SKM-1 (cell line): ENCODE data around the gene TENM4.

Experiments used
- DNase-seq: peaks from one replicate; lab custom pipeline; 2025; ENCODE audit not compliant: unreplicated experiment; lab: John Stamatoyannopoulos, UW

TENM4 gene

GRCh38 chr11:79035881-79036280 is 404.9 kb downstream of the TENM4 start:
- DNase-seq, result no peak

- no peak for DNase-seq
Observed at GRCh38 chr11:79033833-79034232, 407.0 kb downstream of the TENM4 start.

- no peak for DNase-seq
Observed at GRCh38 chr11:79030448-79030847, 410.4 kb downstream of the TENM4 start.

GRCh38 chr11:79028225-79028624 is 412.6 kb downstream of the TENM4 start:
- DNase-seq, result no peak

GRCh38 chr11:79026803-79027445 is 413.9 kb downstream of the TENM4 start:
- DNase-seq, result no peak

GRCh38 chr11:79025622-79026021 is 415.2 kb downstream of the TENM4 start:
- DNase-seq, result no peak

- DNase-seq, result no peak
Observed at GRCh38 chr11:79025097-79025496, 415.7 kb downstream of the TENM4 start.

- DNase-seq, result no peak
Observed at GRCh38 chr11:79022265-79022664, 418.6 kb downstream of the TENM4 start.

GRCh38 chr11:79021601-79022000 is 419.2 kb downstream of the TENM4 start:
- no peak for DNase-seq

- no peak for DNase-seq
Observed at GRCh38 chr11:79019975-79020374, 420.9 kb downstream of the TENM4 start.

GRCh38 chr11:79019277-79019676 is 421.6 kb downstream of the TENM4 start:
- DNase-seq, result no peak

GRCh38 chr11:79018371-79018849 is 422.4 kb downstream of the TENM4 start:
- DNase-seq, result no peak

- DNase-seq, result no peak
Observed at GRCh38 chr11:79017811-79018210, 423.0 kb downstream of the TENM4 start.

GRCh38 chr11:79013509-79013908 is 427.3 kb downstream of the TENM4 start:
- DNase-seq, result no peak

- no peak for DNase-seq
Observed at GRCh38 chr11:79011357-79011756, 429.5 kb downstream of the TENM4 start.

GRCh38 chr11:79007771-79008402 is 432.9 kb downstream of the TENM4 start:
- DNase-seq, result no peak

GRCh38 chr11:79006854-79007253 is 434.0 kb downstream of the TENM4 start:
- DNase-seq, result no peak

- DNase-seq, result no peak
Observed at GRCh38 chr11:78996007-78996406, 444.8 kb downstream of the TENM4 start.

- DNase-seq, result no peak
Observed at GRCh38 chr11:78995171-78995570, 445.7 kb downstream of the TENM4 start.

GRCh38 chr11:78993802-78994430 is 446.9 kb downstream of the TENM4 start:
- DNase-seq, result no peak

GRCh38 chr11:78991681-78992080 is 449.1 kb downstream of the TENM4 start:
- DNase-seq, result no peak

GRCh38 chr11:78990261-78990660 is 450.6 kb downstream of the TENM4 start:
- no peak for DNase-seq
